NCI-H510A treated with DMSO at 0.1 percent for 48 hours (cell line): ENCODE results near the gene TBL1XR1.

Experiments used
- DNase-seq: peaks from one replicate; lab custom pipeline; 2025; lab: John Stamatoyannopoulos, UW

The TBL1XR1 gene

GRCh38 chr3:177107461-177108239 is 89.6 kb downstream of the TBL1XR1 start:
- no peak for DNase-seq

GRCh38 chr3:177106594-177106993 is 90.7 kb downstream of the TBL1XR1 start:
- DNase-seq = no peak

- DNase-seq = peak; percentile 73
Measured at GRCh38 chr3:177106184-177106583, 91.1 kb downstream of the TBL1XR1 start.

GRCh38 chr3:177105623-177106022 is 91.7 kb downstream of the TBL1XR1 start:
- no peak for DNase-seq

GRCh38 chr3:177104299-177104992 is 92.8 kb downstream of the TBL1XR1 start:
- no peak for DNase-seq

GRCh38 chr3:177102553-177102952 is 94.7 kb downstream of the TBL1XR1 start:
- DNase-seq = no peak

GRCh38 chr3:177098551-177098950 is 98.7 kb downstream of the TBL1XR1 start:
- no peak for DNase-seq

GRCh38 chr3:177096615-177097014 is 100.7 kb downstream of the TBL1XR1 start:
- DNase-seq = no peak

GRCh38 chr3:177093966-177094365 is 103.3 kb downstream of the TBL1XR1 start:
- DNase-seq = no peak

- no peak for DNase-seq
Measured at GRCh38 chr3:177089901-177090300, 107.4 kb downstream of the TBL1XR1 start.

GRCh38 chr3:177089110-177089509 is 108.2 kb downstream of the TBL1XR1 start:
- DNase-seq = no peak

GRCh38 chr3:177085794-177086193 is 111.5 kb downstream of the TBL1XR1 start:
- no peak for DNase-seq

GRCh38 chr3:177084616-177085015 is 112.7 kb downstream of the TBL1XR1 start:
- DNase-seq = no peak

GRCh38 chr3:177080122-177080521 is 117.2 kb downstream of the TBL1XR1 start:
- no peak for DNase-seq

GRCh38 chr3:177079684-177080083 is 117.6 kb downstream of the TBL1XR1 start:
- no peak for DNase-seq

- DNase-seq = no peak
Measured at GRCh38 chr3:177071496-177072156, 125.7 kb downstream of the TBL1XR1 start.

- no peak for DNase-seq
Measured at GRCh38 chr3:177069514-177070329, 127.6 kb downstream of the TBL1XR1 start.

- no peak for DNase-seq
Measured at GRCh38 chr3:177068967-177069366, 128.3 kb downstream of the TBL1XR1 start.

- no peak for DNase-seq
Measured at GRCh38 chr3:177066068-177066467, 131.2 kb downstream of the TBL1XR1 start.

GRCh38 chr3:177065285-177066033 is 131.8 kb downstream of the TBL1XR1 start:
- no peak for DNase-seq

- DNase-seq = no peak
Measured at GRCh38 chr3:177062052-177062732, 135.1 kb downstream of the TBL1XR1 start.
